GM18858 (cell line): ENCODE results near the gene ADARB2.
"Not testable (repeated sequence)": the region's sequence is repeated elsewhere in the genome, so short reads cannot be mapped to it uniquely, and the experiment has no call there.

Experiments
- ATAC-seq: cut with Tn5 transposase; IDR thresholded peaks from one replicate; pipeline ENCODE4 v1.9.1; 2021; ENCODE audit not compliant: unreplicated experiment

The ADARB2 gene

DNA sequence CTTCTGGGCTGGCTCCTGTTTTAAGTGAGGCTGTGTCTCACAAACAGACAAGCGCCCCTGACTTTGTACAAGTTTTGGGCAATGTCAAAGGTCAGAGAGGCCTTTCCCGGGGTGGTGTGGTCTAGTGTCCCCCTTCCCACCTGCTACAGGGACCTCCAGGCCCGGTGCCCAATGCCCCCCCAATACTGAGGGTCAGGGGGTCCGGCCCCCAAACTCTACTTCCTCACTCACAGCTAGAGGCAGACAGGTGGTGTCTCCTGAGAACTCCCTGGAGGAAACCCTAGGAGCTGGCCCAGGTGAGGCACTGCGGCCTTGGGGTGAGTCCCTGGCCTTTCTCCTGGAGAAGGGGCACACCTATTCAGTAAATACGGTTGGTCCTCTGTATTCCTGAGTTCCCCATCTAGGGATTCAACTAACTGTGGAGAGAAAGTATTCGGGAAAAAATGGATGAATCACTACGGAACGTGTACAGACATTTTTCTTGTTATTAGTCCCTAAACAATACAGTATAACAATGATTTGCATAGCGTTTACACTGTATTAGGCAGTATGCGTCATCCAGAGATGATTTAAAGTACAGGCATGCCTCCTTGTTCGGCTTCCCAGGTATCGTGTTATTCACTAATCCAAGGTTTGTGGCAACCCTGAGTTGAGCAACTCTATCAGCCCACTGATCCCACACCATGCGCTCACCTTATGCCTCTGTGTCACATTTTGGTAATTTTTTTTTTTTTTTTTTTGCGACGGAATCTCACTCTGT, 373.0 kb downstream of the ADARB2 start:
- no peak for ATAC-seq

DNA sequence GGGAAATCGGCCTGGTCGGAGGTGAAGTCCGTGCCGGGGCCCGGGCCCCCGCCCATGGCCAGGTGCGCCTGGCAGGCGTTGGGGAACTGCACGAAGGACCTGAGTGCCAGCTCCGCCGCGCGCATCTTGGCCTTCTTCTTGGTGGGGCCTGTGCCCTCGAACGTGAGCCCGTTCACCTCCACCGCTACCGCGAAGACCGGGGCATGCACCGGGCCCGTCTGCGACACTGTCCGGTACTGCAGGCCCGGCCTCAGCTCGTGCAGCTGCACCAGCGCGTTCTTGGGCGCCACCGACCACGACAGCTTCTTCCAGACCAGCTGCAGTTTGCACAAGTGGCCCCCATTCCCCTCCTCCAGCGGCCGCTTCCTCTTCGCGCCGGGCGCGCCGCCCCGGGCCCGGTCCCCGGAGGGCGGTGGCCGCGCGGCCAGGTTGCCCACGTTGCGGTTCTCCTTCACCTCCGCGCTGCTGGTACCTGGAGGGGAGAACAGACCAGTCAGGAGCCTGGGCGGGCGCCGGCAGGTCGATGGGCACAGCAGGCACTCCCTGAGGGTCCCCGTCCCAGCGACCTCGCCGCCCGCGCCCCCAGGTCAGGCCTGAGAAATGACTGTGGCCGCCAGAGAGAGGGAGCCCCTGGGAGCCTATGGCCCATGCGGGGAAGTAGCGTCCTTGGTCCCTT, 373.7 kb downstream of the ADARB2 start:
- no peak for ATAC-seq

DNA sequence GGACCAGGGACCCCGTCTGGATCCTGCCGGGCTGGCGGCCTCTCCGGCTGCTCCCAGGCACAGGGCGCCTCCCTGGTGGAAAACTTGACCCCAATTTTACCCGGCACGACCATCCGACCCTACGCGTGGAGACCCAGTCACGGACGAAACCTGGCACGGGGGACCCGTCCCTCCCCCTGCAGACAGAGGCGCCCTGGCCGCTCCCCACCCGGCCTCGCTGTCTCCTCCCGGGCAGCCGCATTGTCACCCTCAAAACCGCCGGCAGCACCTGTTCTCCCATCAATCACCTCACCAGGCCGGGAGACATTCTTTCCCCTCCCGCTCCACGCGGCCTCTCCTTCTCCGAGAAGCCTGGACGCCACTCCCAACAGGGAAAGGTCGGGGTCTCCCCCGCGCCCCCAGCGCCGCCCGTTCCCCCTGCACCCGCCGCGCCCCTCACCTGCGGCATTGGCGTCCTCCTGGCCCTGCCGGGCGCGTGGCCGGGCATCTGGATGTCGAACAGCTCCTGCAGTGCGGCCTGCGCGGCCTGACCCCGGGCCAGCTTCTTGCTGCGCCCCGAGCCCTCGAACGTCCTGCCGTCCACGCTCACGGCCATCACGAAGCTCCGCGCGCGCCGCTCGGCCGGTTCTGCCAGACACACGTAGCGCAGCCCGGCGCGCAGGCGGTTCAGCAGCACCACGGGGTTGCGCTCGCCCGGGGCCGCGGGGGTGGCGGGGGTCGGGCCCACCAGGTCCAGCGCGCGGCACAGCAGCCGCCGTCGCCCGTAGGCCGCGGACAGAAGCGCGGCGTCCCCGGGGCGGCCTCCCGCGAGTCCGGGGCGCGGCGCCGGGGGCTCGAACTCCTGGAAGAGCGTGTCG, 374.5 kb downstream of the ADARB2 start:
- ATAC-seq, result no peak

GRCh38 chr10:1361411-1362105, 375.8 kb downstream of the ADARB2 start:
- no peak for ATAC-seq

- no peak for ATAC-seq
Observed at GRCh38 chr10:1360558-1361164, 376.7 kb downstream of the ADARB2 start.

GRCh38 chr10:1360011-1360557, 377.2 kb downstream of the ADARB2 start:
- ATAC-seq, result no peak

DNA sequence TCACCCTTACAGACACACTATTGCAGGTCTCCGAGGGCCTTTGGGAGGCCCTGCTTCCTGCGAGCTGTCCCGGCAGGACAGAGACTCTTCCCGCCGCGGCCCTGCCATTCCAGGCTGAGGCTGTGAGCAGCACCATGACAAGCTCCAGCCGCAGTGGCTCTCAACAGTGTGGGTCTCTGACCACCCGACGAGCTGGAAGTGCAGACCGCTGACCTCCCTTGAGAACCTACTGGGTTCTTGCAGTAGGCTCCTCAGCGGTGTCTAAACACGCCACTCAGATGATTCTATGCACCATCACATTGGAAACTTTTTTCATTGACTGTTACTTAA, 377.7 kb downstream of the ADARB2 start:
- no peak for ATAC-seq

GRCh38 chr10:1358860-1359625, 378.3 kb downstream of the ADARB2 start:
- ATAC-seq, result no peak

DNA sequence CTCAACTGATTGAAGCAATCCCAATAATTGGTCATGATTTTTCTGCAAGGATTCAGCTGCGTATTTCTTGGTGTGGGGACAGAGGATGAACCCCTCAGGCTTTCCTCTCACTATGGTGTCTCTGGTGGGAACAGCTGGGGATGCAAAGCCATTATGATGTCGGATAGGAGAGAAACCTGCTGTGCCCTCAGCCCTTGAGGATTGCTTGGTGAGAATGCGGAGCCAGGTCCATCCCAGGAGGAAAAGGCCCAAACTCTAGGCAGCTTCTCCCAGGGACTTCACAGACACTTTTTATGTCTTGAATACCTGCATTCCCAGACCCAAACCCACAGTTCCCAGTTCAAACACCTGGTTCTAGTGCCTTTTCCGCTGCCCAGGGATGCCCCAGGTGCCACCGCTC, 379.2 kb downstream of the ADARB2 start:
- no peak for ATAC-seq

DNA sequence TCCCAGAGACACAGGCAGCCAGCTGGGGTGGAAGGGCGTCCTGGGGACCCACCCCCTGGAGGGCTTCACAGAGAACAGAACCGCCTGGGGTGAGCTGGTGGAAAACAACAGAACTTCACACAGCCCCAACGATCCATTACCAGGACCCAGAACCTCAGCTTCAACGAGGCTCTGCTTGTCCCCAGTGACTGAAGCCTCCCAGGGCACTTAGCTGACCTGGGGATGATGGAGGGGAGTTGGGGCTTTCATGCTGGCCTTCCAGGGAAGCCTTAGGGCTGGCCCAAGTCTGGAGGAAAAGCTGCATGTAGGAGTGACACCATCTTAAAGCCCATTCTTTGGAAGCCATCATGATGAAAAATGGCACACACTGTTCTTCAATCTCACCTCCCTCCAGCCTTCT, 381.0 kb downstream of the ADARB2 start:
- no peak for ATAC-seq

GRCh38 chr10:1354809-1355710, 382.3 kb downstream of the ADARB2 start:
- ATAC-seq, result no peak

GRCh38 chr10:1352296-1352695, 385.0 kb downstream of the ADARB2 start:
- not testable (repeated sequence) for ATAC-seq

DNA sequence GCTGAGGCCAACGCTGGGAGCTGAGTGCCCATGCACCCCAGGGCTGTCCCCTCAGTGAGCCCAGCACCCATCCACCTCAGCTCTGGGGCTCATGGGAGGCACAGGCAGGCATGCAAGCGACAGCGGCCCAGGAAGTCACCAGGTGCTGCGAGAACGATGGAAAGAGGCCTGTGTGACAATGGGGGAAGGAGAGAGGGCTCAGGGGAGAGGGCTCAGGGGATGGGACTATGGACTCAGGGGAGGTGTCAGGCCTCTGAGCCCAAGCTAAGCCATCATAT, 388.6 kb downstream of the ADARB2 start:
- no peak for ATAC-seq

- no peak for ATAC-seq
Observed at GRCh38 chr10:1347962-1348772, 389.2 kb downstream of the ADARB2 start.

- no peak for ATAC-seq
Observed at GRCh38 chr10:1347525-1347924, 389.8 kb downstream of the ADARB2 start.

DNA sequence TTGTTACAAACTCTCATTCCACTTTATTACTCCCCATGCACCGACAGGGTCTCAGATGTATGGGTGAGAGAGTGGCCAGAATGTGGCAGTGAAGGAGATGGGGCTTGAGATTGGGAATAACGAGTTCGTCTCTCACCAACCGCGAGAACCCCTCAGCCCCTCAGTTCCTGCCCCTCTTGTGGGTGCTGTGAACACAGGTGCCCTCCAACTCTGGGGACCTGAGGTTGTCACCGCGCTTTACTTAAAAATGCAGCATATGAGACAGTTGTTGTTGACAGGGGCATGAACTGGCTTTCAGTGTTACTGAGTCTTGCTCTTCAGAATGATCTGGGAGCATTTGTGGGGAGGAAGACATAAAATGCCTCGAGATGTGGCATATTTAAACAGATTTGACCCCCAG, 391.1 kb downstream of the ADARB2 start:
- ATAC-seq, result no peak

- ATAC-seq, result no peak
Observed at GRCh38 chr10:1345368-1345767, 392.0 kb downstream of the ADARB2 start.

DNA sequence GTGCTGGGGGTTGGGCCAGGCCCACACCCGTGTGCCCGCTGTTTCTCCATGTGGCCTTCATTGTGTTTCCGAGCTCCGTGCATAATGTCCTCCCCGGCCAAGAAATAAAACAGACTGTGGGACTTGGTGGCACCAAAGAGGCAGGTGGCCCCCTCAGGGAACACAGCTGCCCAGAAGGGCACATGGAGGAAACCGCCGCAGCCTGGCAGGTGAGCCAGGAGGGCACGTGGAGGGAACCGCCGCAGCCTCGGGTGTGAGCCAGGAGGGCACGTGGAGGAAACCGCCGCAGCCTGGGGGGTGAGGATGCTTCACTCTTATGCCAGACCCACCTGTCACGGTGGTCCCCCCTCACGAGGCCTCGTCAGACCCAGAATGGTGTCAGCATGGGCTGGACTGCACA, 392.5 kb downstream of the ADARB2 start:
- ATAC-seq, result no peak
